ENCODE data around the gene GLRX. TPM values are rescaled to one million over a fixed set of nuclear protein-coding genes. Genes with fewer than 3 reads are reported as not detected.

Gene GLRX
- total and polyA plus RNA-seq, 2 of the 13 experiments (the other 11 are each of a cell fraction or from before 2014, with no cell fraction given) = 63.8 to 499 TPM

DNA sequence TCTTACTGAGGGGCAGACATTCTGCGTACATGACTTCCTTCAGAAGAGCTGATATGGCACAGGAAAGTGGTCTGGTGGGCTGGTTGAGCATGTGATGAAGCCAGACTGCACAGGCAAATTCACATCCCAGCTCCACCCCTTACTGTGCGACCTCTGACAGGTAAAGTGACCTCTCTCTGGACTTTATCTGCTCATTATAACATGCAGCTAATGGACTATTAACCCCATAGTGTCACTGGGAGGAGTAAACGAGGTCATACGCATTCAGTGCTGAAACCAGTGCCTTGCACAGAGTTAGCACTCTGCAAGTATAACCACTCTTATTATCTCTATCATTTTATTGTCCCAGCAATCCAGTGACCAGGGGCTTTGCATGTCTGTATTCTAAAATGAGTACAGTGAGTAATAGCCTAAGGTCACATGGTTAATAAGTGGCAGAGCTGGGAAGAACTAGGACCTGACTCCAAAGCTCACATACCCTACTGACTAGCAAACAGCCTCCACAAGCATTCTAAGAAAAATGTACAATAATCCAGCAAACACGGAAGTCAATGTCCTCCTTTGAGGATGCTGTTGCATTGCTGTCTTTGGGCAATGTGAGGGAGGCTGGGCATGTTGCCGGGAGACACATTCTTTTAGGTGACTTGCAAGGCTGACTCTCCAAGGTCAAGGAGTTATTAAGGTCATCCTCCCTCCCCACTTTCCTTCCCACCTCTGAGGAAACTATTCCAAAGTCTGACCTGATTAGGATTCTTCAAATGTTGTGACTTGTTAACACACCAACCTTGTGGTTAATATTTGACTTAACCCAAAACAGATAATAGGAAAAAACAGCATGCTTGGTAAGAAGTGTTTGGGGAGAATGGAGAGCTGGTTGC, 19.0 kb downstream of the GLRX start (continued):
- TF ChIP-seq PATZ1 (CRISPR knock-in tag; IDR thresholded peaks at IDR 0.05) = no peak
- TF ChIP-seq RELA (CRISPR knock-in tag; IDR thresholded peaks at IDR 0.05) = no peak
- TF ChIP-seq PREB (CRISPR knock-in tag; IDR thresholded peaks at IDR 0.05) = no peak
- peak; percentile 80 for TF ChIP-seq HNF4A (CRISPR knock-in tag; IDR thresholded peaks at IDR 0.05)
- peak; percentile 73 for TF ChIP-seq POGZ (CRISPR knock-in tag; IDR thresholded peaks at IDR 0.05)
- no peak for TF ChIP-seq PAX8 (CRISPR knock-in tag; IDR thresholded peaks at IDR 0.05; ENCODE audit: borderline replicate concordance)
- TF ChIP-seq DMAP1 (CRISPR knock-in tag; IDR thresholded peaks at IDR 0.05) = peak; percentile 50; the same call in 1 of the 2 replicates

DNA sequence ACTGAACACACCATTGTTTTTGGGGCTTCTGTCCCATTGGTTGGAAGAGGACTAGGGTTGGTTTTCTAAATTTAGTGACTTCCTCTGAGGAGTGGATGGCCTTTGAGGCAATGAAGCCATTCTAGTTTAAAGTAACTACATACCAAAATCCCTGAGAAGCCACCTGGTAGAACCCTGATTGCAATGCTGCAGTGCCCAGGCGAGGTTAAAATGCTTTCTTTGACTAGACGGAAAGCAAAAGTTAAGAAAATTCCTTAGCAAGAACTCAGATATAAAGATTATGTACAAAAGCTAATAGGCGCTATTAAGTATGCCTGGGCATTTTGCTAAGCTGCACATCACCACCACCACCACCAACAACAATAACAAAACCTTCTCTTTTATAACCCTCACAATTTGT, 20.6 kb downstream of the GLRX start:
- H3K4me1 ChIP-seq (ENCODE audit: insufficient read depth, low read length) = peaks cover 85% of the 10 kb centered on the region
- H3K79me2 ChIP-seq (ENCODE audit: insufficient read depth, low read length) = no peaks in the 10 kb centered on the region
- WGBS (ENCODE audit: low lambda C conversion rate) = 89% methylated on average over 3 of the region's 3 CpGs
- FAIRE-seq (no peak), DNase-seq (ENCODE audit: low spot score) (no peak), ATAC-seq (no peak)
- no peaks in the 10 kb centered on the region for H3K27me3 ChIP-seq (ENCODE audit: control insufficient read depth in 1 of 2, insufficient read depth in 2 of 2, low read length in 2 of 2)
- BruUV-seq (replicated peaks) = no TSS peak
- peak overlapping the region; percentile 34 for H3K27ac ChIP-seq (ENCODE audit: extremely low read length, insufficient read depth, low read length)
- no peak overlapping the region for H3K4me2 ChIP-seq (ENCODE audit: low read depth, low read length)
- H2AFZ ChIP-seq (ENCODE audit: low read length) = no peak overlapping the region
- no peaks in the 10 kb centered on the region for H3K36me3 ChIP-seq (replicated peaks in 1 of 2; ENCODE audit: control insufficient read depth in 1 of 2, insufficient read depth in 2 of 2, low read length in 2 of 2)
- H4K20me1 ChIP-seq (ENCODE audit: insufficient read depth, low read length) = no peaks in the 10 kb centered on the region
- H3K4me3 ChIP-seq (replicated peaks in 1 of 3; ENCODE audit: insufficient read depth in 1 of 3, low read depth in 2 of 3, low read length in 3 of 3) = no peak overlapping the region
- intact Hi-C loops (cut with micrococcal nuclease; ENCODE audit: unreplicated experiment) (loop anchor here (5.0 kb wide), 1 partner anchor 40 kb away; no protein-coding TSS in a partner anchor), in situ Hi-C loops (cut with HindIII; ENCODE audit: extremely low pct_ligation_motif_present, low pct_unique_long_range_greater_than_20kb) (no loop called here)
- H3K9ac ChIP-seq (ENCODE audit: insufficient read depth, low read depth, low read length) = no peak overlapping the region
- CTCF ChIA-PET (ENCODE audit: low intra/inter-chr PET ratio, low total read pairs) = no interaction called here
- POLR2A ChIA-PET = interaction anchor here (4.1 kb wide), 1 partner anchor 20 kb away, joined by 82 read pairs; the partner anchor contains the start of gene GLRX
- no peaks in the 10 kb centered on the region for H3K9me3 ChIP-seq (ENCODE audit: low read length)
- TF ChIP-seq SMAD1 (CRISPR knock-in tag; IDR thresholded peaks at IDR 0.05; ENCODE audit: borderline replicate concordance, low read depth) (no peak), ZNF557 (CRISPR knock-in tag; IDR thresholded peaks at IDR 0.05) (no peak), CAMTA2 (CRISPR knock-in tag; IDR thresholded peaks at IDR 0.05; ENCODE audit: borderline replicate concordance) (no peak), SAP130 (CRISPR knock-in tag; IDR thresholded peaks at IDR 0.05; ENCODE audit: low read depth) (no peak), ZNF639 (CRISPR knock-in tag; conservative IDR thresholded peaks at IDR 0.05) (no peak)
- TF ChIP-seq, protein P1, sequence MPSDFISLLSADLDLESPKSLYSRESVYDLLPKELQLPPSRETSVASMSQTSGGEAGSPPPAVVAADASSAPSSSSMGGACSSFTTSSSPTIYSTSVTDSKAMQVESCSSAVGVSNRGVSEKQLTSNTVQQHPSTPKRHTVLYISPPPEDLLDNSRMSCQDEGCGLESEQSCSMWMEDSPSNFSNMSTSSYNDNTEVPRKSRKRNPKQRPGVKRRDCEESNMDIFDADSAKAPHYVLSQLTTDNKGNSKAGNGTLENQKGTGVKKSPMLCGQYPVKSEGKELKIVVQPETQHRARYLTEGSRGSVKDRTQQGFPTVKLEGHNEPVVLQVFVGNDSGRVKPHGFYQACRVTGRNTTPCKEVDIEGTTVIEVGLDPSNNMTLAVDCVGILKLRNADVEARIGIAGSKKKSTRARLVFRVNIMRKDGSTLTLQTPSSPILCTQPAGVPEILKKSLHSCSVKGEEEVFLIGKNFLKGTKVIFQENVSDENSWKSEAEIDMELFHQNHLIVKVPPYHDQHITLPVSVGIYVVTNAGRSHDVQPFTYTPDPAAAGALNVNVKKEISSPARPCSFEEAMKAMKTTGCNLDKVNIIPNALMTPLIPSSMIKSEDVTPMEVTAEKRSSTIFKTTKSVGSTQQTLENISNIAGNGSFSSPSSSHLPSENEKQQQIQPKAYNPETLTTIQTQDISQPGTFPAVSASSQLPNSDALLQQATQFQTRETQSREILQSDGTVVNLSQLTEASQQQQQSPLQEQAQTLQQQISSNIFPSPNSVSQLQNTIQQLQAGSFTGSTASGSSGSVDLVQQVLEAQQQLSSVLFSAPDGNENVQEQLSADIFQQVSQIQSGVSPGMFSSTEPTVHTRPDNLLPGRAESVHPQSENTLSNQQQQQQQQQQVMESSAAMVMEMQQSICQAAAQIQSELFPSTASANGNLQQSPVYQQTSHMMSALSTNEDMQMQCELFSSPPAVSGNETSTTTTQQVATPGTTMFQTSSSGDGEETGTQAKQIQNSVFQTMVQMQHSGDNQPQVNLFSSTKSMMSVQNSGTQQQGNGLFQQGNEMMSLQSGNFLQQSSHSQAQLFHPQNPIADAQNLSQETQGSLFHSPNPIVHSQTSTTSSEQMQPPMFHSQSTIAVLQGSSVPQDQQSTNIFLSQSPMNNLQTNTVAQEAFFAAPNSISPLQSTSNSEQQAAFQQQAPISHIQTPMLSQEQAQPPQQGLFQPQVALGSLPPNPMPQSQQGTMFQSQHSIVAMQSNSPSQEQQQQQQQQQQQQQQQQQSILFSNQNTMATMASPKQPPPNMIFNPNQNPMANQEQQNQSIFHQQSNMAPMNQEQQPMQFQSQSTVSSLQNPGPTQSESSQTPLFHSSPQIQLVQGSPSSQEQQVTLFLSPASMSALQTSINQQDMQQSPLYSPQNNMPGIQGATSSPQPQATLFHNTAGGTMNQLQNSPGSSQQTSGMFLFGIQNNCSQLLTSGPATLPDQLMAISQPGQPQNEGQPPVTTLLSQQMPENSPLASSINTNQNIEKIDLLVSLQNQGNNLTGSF (CRISPR knock-in tag; IDR thresholded peaks at IDR 0.05) = no peak

Data from HepG2 (cell line).